ENCODE results near the gene MED26.

Gene MED26

GRCh38 chr19:16612636-16613035 lies 15.4 kb downstream of the MED26 start:
- DNase-seq = no peak

DNA sequence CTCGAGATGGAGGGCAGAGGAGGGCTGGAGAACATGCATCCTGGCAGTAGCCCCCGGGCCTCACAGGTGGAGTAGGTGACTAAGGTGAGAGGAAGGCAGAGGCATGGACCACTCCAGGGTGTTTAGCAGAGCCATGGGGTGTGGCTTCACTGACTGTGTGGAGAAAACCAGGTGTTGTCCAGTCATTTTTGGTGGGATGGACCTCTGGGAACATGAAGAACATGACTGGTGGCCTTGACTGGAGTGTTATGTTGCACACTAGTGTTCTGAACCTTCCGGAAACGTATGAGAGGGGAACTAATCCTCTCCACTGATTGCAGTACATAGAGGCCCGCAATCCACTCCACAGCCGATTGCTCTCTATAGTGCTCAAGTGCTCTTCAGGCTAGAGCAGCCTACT lies 16.9 kb downstream of the MED26 start:
- peak; percentile 73 for DNase-seq

GRCh38 chr19:16609511-16610200 lies 18.3 kb downstream of the MED26 start:
- no peak for DNase-seq

GRCh38 chr19:16608290-16608739 lies 19.7 kb downstream of the MED26 start:
- no peak for DNase-seq

DNA sequence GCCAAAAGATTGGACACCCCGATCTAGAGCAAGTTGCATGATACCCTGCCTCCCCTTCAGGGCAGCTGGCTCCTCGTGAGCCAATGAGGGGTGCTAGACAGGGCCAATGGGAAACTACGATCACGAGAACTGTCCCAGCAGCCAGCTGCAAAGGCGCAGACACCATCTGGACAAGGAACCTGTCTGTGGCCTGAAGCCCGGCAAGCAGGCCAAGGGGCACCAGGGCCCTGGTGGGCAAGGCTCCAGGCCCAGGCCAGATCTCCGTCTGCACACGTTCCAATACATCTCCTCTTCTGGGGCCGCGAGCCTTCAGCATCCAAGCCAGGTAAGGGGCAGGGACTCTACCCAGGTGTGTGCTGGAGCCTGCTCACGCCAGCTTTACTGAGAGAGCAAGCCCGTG lies 20.2 kb downstream of the MED26 start:
- no peak for DNase-seq

GRCh38 chr19:16605553-16605994 lies 22.4 kb downstream of the MED26 start:
- peak; percentile 88 for DNase-seq

GRCh38 chr19:16605115-16605514 lies 22.9 kb downstream of the MED26 start:
- DNase-seq = no peak

- no peak for DNase-seq
Measured at GRCh38 chr19:16604615-16605014, 23.4 kb downstream of the MED26 start.

- no peak for DNase-seq
Measured at GRCh38 chr19:16603090-16603489, 24.9 kb downstream of the MED26 start.

- no peak for DNase-seq
Measured at GRCh38 chr19:16601378-16602052, 26.5 kb downstream of the MED26 start.

DNA sequence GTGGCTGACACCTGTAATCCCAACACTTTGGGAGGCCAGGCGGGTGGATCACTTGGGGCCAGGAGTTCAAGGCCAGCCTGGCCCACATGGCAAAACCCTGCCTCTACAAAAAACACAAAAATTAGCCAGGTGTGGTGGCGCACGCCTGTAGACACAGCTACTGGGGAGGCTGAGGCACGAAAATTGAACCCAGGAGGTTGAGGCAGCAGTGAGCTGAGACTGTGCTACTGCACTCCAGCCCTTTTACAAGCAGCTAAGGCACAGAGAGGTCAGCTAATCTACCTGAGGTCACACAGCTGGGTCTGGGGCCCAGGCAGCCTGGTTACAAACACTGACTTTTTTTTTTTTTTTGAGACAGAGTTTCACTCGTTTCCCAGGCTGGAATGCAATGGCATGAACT lies 27.2 kb downstream of the MED26 start:
- DNase-seq = no peak

GRCh38 chr19:16599655-16600346 lies 28.2 kb downstream of the MED26 start:
- no peak for DNase-seq

DNA sequence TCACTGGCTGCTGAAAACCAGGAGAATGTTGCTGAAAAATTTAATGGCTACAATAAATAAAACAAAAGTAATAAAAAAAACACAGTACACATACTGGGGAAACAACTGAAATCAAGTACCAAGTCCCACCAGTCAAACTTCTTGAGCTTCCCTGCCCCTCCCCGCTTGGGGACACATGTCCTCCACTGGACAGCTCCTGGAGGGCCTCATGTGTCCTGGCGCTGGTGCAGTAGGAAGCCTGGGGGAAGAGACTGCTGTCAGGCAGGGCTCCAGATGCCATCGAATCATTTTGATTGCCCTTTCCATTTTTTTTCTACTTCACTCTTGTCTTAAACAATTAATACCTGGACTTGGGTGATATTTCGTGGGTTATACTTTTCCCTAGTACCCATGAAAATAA lies 29.2 kb downstream of the MED26 start:
- DNase-seq = no peak

DNA sequence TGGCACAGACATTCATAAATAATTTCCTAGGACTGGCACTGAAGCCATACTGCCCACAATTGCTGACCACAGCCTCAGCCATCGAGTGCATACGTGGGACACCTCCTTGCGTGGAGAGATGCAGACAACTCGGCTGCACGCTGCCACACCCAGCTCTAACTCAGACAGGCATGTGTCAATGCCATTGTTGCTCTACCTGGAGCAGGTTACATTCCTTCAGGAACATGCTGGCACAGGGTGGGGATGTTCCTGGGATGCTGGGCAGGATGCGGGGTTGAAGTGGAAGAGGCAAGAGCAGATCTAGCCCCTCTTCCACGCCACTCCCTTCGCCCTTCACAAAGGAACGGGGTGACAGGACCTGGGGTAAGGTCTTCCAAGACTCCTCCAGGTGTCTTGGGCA lies 31.6 kb downstream of the MED26 start:
- no peak for DNase-seq

DNA sequence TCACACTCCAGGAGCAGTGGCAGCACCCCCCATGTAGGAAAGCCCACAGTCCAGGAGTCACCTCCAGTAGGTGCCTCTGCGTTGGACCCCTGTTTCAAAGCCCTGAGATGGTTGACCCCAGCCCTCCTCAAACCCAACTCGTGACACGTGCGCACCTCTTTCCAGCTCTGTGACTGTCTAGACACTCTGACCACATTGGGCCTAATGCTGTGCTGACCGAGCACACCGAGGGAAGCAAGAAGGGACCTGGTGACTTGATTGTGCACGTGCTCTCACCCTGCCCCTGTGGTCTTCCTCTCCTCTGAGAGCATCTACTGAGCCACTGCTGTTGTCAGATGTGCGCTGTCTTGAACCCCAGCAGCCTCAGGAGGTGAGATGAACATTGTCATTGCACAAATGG lies 32.9 kb downstream of the MED26 start:
- no peak for DNase-seq

DNA sequence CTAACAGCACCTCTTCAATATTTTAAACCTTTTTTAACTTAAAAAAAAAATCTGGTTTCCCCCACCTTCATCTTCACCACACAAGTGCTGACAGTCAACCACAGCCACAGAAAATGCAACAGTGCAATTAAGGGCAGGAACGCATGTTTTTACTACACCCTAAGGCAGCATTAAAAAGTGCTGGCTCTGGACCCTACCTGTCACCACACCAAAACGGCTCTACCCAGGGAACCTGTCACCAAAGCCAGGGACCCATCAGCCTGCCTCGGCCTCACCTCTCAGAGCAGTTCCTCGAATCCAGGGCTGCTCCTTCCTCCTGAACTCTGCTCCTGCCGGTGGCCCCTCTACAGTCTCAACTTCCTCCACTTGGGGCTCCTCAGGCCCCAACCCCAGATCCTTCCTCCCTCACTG lies 33.3 kb downstream of the MED26 start:
- DNase-seq = no peak

DNA sequence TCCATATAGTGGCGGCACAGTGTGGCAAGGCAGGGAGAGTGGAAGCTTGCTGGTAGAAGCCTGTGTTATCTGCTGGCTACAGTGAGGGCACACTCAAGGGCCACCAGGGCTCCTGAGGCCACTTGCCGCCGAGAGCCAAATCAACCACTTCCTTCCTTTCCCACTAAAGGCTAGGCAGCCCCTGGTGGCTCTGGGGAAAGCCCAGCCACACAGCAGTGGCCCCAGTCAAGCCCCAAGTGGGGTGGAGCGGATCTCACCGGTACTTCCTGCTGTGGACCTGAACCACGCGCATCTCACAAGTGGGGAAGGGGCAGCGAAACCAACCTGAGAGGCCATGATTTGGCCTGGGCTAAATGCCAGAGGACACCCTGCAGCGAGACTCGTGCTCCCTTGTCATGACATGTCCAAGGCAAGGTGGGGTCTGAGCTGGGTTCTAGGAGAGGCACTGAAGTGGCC lies 33.8 kb downstream of the MED26 start:
- peak; percentile 25 for DNase-seq

- DNase-seq = no peak
Measured at GRCh38 chr19:16593181-16593580, 34.8 kb downstream of the MED26 start.

GRCh38 chr19:16591803-16592556 lies 36.0 kb downstream of the MED26 start:
- no peak for DNase-seq

DNA sequence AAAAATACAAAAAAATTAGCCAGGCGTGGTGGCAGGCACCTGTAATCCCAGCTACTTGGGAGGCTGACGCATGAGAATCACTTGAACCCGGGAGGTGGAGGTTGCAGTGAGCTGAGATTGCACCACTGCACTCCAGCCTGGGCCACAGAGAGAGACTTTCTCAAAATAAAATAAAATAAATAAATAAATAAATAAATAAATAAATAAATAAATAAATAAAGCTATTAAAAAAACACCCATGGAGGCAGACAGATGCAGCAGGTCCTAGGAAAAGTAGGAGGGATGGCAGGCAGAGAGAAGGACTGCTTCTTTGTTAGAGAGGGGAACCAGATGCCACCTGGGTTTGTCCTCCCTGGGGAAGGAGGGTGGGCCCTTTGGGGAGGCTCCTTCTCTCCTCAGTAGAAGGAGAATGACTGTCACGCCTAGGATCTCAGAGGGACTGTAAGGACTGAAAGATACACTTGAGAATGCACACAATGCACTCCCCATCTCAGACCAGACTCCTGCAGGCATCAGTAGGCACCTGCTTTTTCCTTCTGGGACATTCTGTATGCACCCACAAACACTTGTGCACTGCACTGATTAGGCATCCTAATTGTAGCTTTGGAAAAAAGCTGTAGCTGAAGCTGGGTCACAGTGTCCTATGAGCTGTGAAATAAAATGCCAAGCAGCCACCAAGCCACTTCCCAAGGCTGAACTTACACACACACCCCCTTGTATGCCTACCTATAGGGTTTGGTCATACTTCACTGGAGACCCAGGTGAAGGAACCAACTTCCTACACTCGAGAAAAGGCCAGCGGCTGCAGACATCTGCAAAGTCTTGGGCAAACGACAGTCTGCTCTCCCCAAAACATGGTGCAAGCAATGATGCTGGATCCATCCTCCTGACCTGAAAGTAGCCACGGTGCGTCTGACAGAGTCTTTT lies 36.9 kb downstream of the MED26 start:
- no peak for DNase-seq

DNA sequence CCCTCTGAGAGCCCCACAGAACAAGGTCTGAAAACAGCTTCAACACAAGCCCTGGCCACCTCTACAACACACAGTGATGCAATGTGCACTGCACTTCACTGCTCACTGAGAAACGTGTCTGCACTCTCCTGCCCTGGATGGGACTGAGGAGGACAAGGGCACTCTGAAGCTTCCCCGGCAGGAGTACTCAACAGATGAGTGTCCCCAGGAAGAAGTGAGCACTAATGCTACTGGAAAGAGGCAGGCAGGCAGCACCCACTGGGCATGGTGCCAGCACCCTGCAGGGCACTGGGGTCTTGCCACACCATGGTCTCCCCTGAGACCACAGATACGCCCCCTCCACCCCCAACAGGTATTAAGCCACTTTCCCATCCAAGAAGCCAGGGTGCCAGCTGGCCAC lies 38.1 kb downstream of the MED26 start:
- DNase-seq = peak; percentile 67

Data from DMS79 (cell line).